HL-60 (cell line): ENCODE data around the gene SCN3B.

ENCODE experiments used
- DNase-seq, 2 experiments: peaks; one replicate each; pipeline ENCODE4 v3.0.0-alpha.2; 2010 to 2020; ENCODE audit warnings: low read depth in 1 of 2, low spot score in 1 of 2
- H3K27ac ChIP-seq: fragments of 250-450 bp; sonication (Bioruptor Pico); replicated peaks from 2 replicates; pipeline ENCODE4 v1.5.1; 2020; ENCODE audit warnings: mild to moderate bottlenecking, moderate library complexity
- H3K27me3 ChIP-seq: fragments of 250-450 bp; sonication (Bioruptor Pico); 2 replicates; pipeline ENCODE4 v1.5.1; 2021; ENCODE audit warnings: mild to moderate bottlenecking, moderate library complexity; ENCODE audit not compliant: insufficient read depth, poor library complexity, severe bottlenecking
- H3K4me3 ChIP-seq: replicated peaks from 2 replicates; pipeline ENCODE4 v1.5.1; 2011; ENCODE audit warnings: mild to moderate bottlenecking, control low read depth, low read length; ENCODE audit not compliant: insufficient read depth
- CTCF ChIP-seq: IDR thresholded peaks from one replicate; pipeline ENCODE4 v1.5.1; 2011; ENCODE audit warnings: low read length, control low read depth, inconsistent platforms; ENCODE audit not compliant: insufficient read depth
- GABPA ChIP-seq: IDR thresholded peaks from 2 replicates; pipeline ENCODE4 v1.6.1; 2012; ENCODE audit warnings: low read depth
- POLR2AphosphoS5 ChIP-seq: IDR thresholded peaks from 2 replicates; pipeline ENCODE4 v1.6.1; 2012; ENCODE audit warnings: low read depth
- REST ChIP-seq: IDR thresholded peaks from 2 replicates; pipeline ENCODE4 v1.6.1; 2012; ENCODE audit warnings: low read depth; ENCODE audit not compliant: insufficient replicate concordance
- SPI1 ChIP-seq: IDR thresholded peaks from 2 replicates; pipeline ENCODE4 v1.6.1; 2012; ENCODE audit warnings: low read depth, mild to moderate bottlenecking, borderline replicate concordance

Gene SCN3B

GRCh38 chr11:123584737-123585136 is 69.7 kb downstream of the SCN3B start:
- no peaks in the 10 kb centered on the region for H3K27me3 ChIP-seq
- no peak for DNase-seq
- H3K4me3 ChIP-seq, result no peak overlapping the region
- no peak for TF ChIP-seq CTCF
- TF ChIP-seq SPI1, result no peak
- no peak for TF ChIP-seq POLR2AphosphoS5
- TF ChIP-seq REST, result no peak
- no peak for TF ChIP-seq GABPA
- H3K27ac ChIP-seq, result no peak overlapping the region

GRCh38 chr11:123584186-123584585 is 70.2 kb downstream of the SCN3B start:
- Histone ChIP-seq H3K4me3 (no peak overlapping the region), H3K27me3 (no peaks in the 10 kb centered on the region), H3K27ac (no peak overlapping the region)
- no peak for DNase-seq
- no peak for TF ChIP-seq SPI1
- TF ChIP-seq GABPA, result no peak

- DNase-seq, result no peak
- Histone ChIP-seq H3K27me3 (no peaks in the 10 kb centered on the region), H3K27ac (no peak overlapping the region), H3K4me3 (no peak overlapping the region)
- TF ChIP-seq POLR2AphosphoS5 (no peak), GABPA (no peak), REST (no peak), CTCF (no peak), SPI1 (no peak)
Observed at GRCh38 chr11:123582992-123583504, 71.4 kb downstream of the SCN3B start.

GRCh38 chr11:123581651-123582399 is 72.6 kb downstream of the SCN3B start:
- DNase-seq, result peak; percentile 11 to 84
- no peak overlapping the region for H3K4me3 ChIP-seq
- TF ChIP-seq POLR2AphosphoS5 (no peak), REST (no peak), GABPA (no peak), SPI1 (no peak), CTCF (no peak)
- no peak overlapping the region for H3K27ac ChIP-seq
- no peaks in the 10 kb centered on the region for H3K27me3 ChIP-seq
